ENCODE measurements around the gene EDEM2.
"Not testable (repeated sequence)": the region's sequence is repeated elsewhere in the genome, so short reads cannot be mapped to it uniquely, and the experiment has no call there.

EDEM2 gene, protein sequence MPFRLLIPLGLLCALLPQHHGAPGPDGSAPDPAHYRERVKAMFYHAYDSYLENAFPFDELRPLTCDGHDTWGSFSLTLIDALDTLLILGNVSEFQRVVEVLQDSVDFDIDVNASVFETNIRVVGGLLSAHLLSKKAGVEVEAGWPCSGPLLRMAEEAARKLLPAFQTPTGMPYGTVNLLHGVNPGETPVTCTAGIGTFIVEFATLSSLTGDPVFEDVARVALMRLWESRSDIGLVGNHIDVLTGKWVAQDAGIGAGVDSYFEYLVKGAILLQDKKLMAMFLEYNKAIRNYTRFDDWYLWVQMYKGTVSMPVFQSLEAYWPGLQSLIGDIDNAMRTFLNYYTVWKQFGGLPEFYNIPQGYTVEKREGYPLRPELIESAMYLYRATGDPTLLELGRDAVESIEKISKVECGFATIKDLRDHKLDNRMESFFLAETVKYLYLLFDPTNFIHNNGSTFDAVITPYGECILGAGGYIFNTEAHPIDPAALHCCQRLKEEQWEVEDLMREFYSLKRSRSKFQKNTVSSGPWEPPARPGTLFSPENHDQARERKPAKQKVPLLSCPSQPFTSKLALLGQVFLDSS

DNA sequence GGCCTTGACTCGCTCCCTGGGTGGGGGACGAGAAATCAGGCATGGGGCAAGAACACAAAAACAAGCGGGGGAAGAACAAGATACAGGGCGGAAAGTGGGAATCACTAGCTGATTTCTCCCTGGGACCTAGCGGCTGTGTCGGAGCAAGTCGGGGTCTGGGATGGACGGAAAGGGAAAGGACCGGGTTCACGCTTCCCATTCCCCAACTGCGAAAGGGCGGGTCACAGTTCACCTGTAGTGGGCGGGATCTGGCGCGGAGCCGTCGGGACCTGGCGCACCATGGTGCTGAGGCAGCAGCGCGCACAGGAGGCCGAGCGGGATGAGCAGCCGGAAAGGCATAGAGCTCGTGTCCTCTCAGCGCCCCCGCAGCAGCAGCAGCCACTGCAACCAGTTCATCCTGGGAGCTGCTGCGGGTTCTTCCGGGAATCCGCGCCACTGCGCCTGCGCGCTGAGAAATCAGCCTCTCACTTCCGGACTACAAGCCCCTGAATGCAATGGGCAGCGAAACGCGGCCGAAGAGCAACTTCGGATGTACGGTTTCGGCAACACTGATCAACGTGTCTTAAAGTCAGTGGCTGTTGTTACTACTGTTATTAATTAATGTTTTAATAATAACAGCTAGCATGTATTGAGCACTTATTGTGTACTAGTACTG lies at the start of gene EDEM2:
EDEM2 (minus strand) TSS at position 417 of the 655 bp plus-strand sequence; CDS start at position 339, 78 bp downstream.
- DNase-seq (ENCODE audit: low spot score) = peak; percentile 96

- DNase-seq (ENCODE audit: low spot score) = no peak
Measured at GRCh38 chr20:35196313-35196712, 49.2 kb upstream of the EDEM2 start.

DNA sequence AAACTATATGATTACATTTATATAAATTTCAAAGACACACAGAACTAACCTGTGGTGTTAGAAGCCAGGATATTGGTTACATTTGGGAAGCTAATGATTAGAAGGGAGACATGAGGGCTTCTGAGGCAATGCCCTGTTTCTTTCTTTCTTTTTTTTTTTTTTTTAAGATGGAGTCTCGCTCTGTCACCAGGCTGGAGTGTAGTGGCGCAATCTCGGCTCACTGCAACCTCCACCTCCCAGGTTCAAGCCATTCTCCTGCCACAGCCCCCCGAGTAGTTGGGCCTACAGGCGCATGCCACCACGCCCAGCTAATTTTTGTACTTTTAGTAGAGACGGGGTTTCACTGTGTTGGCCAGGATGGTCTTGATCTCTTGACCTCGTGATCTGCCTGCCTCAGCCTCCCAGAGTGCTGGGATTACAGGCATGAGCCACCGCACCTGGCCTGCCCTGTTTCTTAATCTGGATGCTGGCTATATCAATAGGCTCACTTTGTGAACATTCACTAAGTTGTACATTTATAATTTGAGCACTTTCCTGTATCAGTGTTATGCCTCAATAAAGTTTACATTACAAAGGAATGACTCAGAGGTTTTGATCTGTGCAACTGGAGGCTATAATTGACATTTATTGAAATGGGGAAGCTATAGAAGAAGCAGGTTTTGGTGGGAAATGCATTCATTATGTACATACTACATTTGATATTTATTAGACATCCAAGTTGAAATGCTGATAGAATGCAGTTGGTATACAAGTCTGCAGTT lies 46.1 kb upstream of the EDEM2 start:
- not testable (repeated sequence) for DNase-seq (ENCODE audit: low spot score)

DNA sequence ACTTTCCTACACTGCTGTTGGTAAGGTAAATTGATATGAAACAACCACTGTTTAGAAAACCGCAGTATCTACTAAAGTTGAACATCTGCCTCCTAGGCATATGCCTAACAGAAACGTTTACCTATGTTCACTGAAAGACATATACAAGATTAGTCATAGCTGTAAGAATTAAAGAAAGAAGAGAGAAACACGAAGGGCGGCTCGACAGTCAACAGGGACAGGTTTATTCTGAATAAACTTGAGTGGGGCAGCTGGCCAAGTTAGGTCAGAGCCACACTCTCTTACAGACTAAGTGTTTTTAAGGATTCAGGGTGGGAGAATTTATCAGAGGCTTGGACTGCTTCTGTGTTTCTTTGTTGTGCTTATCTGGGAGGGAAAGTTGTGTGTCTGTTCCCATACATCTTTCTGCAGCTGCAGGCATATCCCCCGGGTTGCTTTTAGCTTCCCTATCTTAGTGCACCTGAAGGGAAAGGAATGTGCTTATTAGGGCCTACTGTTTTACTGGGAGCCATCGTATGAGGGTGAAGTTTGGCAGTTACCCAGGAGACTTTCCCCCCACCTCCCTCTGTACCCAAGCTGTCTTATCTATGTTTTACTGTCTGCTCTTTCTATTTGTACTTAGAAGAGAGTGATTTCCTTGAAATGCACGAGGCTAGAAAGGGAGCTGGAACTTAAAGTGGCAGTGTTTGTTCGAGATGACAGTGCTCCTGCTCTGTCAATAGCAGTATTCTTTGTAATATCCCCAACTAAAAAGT lies 45.2 kb upstream of the EDEM2 start:
- no peak for DNase-seq (ENCODE audit: low spot score)

- no peak for DNase-seq (ENCODE audit: low spot score)
Measured at GRCh38 chr20:35191419-35192117, 44.4 kb upstream of the EDEM2 start.

DNA sequence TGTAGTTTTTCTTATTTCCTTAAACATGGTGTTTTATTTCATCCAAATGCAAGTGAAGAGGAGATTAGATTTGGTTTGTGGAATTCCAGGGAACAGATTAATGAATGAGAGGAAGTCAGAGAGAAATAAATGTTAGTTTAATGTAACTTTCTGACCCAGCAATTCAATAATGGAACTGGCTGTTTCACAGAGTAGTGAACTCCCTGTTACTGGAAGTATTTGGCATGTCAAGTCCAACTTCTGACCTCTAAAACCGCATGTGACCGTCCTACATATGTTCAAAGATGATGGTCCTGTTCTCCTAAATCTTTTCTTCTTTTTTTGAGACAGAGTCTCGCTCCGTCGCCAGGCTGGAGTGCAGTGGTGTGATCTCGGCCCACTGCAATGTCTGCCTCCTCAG lies 43.4 kb upstream of the EDEM2 start:
- no peak for DNase-seq (ENCODE audit: low spot score)

DNA sequence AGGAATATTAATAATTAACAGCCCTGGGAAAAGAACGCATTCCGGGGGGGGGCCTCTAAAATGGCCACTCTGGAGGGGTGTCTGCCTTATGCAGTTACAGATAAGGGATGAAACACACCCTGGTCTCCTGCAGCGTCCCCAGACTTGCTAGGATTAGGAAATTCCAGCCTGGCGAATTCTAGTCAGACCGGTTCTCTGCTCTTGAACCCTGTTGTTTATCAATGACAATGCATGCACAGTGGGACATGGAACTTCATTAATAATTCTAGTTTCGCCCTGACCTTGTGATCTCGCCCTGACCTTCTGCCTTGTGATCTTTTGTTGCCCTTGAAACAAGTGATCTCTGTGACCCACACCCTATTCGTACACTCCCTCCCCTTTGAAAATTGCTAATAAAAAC lies 42.1 kb upstream of the EDEM2 start:
- DNase-seq (ENCODE audit: low spot score) = not testable (repeated sequence)

GRCh38 chr20:35187584-35188190 lies 40.6 kb upstream of the EDEM2 start:
- DNase-seq (ENCODE audit: low spot score) = no peak

DNA sequence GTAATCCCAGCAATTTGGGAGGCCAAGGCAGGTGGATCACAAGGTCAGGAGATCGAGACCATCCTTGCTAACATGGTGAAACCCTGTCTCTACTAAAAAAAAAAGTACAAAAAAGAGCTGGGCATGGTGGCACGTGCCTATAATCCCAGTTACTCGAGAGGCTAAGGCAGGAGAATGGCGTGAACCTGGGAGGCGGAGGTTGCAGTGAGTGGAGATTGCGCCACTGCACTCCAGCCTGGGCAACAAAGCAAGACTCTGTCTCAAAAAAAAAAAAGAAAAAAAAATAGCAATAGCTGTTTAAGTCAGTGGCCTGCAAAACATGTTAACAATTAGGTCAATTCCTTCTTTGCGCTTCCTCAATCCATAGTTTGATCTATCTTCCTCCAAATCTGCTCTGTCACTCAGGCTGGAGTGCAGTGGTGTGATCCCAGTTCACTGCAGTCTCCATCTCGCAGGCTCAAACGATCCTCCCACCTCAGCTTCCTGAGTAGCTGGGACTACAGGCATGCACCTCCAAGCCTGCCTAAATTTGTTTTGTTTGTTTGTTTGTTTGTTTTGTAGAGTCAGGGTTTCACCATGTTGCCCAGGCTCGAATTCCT lies 39.7 kb upstream of the EDEM2 start:
- not testable (repeated sequence) for DNase-seq (ENCODE audit: low spot score)

DNA sequence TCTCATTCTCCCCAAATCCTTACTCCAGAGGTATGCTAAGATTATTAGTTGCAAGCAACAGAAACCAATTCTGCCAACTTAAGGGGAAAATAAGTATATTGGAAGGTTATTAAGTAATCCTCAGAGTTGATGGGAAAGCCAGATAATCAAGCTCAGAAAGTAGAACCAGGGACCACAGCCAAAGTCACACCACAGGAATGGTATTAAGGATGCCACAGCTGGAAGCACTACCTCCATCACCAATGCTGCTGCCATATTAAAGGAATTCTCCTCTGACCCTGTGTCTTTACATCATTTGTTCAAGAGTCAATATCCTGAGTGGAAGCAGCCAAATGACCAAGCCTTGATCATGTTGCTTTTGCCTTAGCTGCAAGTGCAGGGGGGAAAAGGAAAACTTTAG lies 34.6 kb upstream of the EDEM2 start:
- DNase-seq (ENCODE audit: low spot score) = no peak

DNA sequence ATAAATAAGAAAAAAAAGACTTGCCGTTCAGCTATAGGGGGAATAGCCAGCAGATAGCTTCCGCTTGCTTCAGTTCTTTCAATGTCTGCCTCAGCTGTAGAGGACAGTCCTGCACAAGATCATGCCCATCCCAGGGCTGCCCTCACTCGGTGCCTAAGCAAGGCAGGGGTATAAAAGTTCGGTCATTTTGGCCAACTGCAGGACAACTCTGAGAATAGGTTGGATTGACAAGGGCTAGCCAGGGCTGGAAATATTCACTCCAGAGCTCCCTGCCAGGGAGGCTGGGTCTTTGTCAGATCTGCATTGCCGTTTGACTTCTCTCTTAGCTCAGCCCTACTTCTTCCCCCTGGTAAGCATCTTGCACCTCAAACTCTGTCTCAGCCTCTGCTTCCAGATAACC lies 33.1 kb upstream of the EDEM2 start:
- no peak for DNase-seq (ENCODE audit: low spot score)

- no peak for DNase-seq (ENCODE audit: low spot score)
Measured at GRCh38 chr20:35179292-35180212, 32.4 kb upstream of the EDEM2 start.

DNA sequence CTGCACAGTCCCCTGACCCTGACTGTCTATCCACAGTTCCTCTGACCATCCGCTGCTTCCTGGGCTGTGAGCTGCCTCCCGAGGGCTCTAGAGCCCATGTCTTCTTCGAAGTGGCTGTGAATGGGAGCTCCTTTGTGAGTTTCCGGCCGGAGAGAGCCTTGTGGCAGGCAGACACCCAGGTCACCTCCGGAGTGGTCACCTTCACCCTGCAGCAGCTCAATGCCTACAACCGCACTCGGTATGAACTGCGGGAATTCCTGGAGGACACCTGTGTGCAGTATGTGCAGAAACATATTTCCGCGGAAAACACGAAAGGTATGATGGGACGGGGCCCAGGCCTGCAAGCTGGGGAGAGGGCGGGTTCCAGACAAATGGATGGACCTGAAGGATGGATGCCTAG lies 29.0 kb upstream of the EDEM2 start:
- DNase-seq (ENCODE audit: low spot score) = no peak

DNA sequence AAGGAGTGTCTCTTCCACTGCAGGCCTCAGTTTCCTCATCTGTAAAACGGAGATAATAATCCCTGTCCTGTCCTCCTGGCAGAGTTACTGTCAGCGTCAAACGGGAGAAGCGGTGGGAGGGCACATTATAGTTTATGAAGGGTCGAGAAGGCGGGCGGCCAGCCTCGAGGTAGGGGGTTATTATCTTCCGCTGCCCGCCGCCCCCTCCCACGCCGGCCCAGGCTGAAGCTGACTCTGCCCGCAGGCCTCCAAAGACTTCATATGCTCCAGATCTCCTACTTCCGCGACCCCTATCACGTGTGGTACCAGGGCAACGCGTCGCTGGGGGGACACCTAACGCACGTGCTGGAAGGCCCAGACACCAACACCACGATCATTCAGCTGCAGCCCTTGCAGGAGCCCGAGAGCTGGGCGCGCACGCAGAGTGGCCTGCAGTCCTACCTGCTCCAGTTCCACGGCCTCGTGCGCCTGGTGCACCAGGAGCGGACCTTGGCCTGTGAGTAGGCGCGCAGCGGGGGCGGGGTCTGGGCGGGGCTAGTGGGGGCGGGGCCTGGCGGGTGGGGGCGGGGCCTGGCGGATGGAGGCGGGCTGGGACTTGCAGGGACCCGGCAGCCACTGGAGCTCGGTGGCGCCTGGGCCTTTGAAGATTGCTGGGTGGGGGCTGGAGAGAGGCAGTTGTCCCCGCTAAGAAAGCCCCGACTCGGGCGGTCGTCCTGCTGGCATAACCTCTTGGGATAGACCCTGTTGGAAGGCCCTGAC lies 27.5 kb upstream of the EDEM2 start:
- DNase-seq (ENCODE audit: low spot score) = no peak

- no peak for DNase-seq (ENCODE audit: low spot score)
Measured at GRCh38 chr20:35173576-35174192, 26.5 kb upstream of the EDEM2 start.

DNA sequence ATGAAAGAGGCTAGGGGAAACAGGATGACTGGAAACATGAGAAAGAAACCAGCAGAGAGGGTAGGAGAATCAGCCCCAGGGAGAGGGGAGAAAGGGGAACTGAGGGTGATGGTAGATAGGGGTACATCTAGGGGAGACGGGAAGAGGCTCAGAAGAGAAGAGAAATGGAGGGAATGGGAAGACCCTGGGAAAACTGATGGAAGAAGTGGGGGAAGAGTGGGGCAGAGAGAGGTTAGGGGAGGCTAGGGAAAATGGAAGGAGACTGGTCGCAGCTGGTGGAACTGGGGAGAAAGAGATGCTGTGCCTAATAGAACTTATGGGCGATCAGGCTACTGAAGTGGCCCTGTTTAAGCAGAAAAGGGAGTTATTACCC lies 25.3 kb upstream of the EDEM2 start:
- no peak for DNase-seq (ENCODE audit: low spot score)

- DNase-seq (ENCODE audit: low spot score) = peak; percentile 81
Measured at GRCh38 chr20:35171753-35172433, 24.8 kb upstream of the EDEM2 start, which contains the start of gene PROCR. PROCR (plus strand) TSS chr20:35172072; CDS start chr20:35172155, 83 bp downstream.
